HG03571 (cell line): ENCODE data around the gene EVA1C.
"Not testable (repeated sequence)": the region's sequence is repeated elsewhere in the genome, so short reads cannot be mapped to it uniquely, and the experiment has no call there.

Experiments used
- ATAC-seq: cut with Tn5 transposase; IDR thresholded peaks from one replicate; pipeline ENCODE4 v1.9.1; 2021; ENCODE audit not compliant: unreplicated experiment

EVA1C gene

DNA sequence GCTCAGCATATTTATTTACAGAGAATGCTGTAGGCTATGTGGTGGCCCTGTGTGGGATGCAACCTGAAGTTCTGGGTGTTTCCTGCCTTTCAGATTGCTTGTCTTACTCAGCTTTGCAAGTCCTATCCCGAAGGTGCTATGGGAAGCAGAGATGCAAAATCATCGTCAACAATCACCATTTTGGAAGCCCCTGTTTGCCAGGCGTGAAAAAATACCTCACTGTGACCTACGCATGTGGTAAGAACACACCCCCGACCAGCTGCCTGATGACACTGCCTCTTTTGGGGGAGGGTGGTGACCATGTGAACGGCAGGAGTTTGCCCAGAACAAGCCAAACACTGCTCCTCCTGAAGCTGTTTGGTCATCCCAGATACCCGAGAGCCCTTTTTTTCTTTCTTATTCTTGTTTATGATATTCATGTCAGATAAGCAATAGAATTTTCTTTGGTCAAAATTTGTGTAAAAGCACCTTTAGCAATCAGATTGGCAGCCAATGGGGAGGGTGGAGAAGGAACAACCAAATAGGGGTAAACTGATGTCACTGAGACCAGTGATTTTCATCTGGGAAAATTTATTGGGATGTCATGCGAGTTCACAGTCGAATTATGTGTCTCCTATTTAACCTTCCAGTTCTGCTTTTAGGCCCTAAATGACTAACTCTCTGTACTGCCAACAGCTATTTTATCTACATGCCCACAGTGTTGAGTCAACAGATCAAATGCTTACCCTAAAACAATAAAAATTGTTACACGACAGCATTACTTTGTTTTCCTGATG, 82.6 kb downstream of the EVA1C start:
- no peak for ATAC-seq

DNA sequence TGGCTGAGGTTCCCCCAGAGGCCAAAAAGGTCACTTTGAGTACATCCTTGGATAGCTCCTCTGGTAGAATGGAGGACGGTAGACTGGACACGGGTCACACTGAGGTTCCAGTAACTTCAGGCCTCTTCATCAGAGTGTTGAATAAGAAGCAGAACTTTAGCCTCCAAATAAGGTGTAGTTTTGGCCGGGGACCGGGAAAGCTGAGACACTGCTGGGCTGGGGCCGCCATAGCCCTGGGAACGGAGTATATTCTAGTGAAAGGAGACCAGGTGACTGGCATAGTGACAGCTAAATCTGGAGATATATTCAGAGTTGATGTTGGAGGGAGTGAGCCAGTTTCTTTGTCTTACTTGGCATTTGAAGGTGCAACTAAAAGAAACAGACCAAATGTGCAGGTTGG, 84.1 kb downstream of the EVA1C start:
- ATAC-seq, result no peak

GRCh38 chr21:32499249-32500055, 86.9 kb downstream of the EVA1C start:
- ATAC-seq, result no peak

- ATAC-seq, result not testable (repeated sequence)
These were observed 91.1 kb downstream of the EVA1C start for GRCh38 chr21:32503641-32504040.

DNA sequence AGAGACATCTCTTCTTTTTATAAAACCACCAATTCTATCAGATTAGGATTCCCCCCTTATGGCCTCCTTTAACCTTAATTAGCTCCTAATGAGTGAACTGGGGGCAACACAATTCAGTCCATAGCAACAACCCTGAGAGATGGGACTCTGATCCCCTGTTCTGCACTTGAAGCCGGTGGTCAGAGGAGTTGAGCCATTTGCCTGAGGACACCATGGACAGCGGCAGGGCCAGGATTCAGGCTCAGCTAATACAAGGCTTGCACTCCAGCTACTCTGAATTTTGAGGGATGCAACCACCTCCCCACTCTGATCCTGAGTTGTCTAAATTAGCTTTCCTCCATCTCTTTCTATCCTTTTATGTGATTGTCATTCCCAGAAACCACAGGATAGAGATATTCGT, 93.3 kb downstream of the EVA1C start:
- not testable (repeated sequence) for ATAC-seq

- not testable (repeated sequence) for ATAC-seq
These were observed 94.0 kb downstream of the EVA1C start for GRCh38 chr21:32506411-32506965.

DNA sequence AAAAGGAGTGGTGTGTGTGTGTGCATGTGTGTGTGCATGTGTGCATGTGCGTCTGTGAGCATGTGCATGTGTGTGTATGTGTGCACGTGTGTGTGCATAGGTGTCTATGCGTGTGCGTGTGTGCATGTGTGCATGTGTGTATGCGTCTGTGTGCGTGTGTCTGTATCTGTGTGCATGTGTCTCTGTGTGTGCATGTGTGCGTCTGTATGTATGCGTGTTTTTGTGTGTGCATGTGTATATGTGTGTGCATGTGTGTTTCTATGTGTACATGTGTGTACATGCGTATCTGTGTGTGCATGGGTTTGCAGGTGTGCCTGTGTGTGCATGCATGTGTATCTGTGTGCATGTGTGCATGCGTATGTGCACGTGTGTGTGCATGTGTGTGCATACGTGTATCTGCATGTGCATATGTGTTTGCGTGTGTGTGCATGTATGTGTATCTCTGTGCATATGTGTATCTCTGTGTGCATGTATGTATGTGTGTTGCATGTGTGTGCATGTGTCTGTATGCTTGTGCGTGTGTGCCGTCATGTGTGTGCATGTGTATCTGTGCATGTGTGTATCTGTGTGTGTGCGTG, 94.9 kb downstream of the EVA1C start:
- ATAC-seq, result no peak

DNA sequence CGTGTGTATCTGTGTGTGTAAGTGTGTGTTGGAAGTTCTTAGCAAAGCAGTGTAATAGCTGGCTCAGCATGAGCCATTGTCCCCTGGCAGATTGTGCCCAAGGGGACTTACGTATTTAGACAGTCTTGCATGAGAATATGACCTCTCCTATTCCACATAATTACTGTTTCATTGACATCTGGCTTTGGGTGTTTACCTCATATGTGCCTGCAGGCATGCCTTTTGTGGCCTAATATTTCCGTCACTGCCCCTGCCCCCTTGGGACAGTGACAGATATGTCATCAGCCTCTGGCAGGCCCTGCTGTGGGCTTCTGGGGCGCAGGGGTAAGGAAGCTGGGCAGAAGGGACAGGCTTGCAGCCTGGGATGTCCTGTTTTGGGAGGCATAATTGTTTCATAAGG, 95.5 kb downstream of the EVA1C start:
- not testable (repeated sequence) for ATAC-seq

DNA sequence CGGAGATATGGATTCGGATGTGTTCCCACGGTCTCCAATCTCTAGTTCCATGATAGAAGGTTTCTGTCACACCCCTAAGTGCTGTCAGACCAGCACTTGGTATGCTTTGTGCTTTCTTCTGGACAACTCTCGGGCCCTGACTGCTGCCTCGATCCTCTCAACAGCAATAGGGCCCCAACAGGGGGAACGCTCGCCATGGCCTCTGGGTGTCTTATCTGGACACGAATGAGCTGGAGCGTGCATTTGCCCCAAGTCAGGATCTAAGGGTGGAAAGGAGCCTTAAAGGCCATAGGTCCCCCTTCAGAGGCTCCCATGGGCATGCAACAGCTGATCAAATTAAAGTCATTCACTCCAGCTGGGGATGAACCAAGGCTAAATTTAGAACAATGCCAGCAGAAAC, 96.1 kb downstream of the EVA1C start:
- ATAC-seq, result no peak

DNA sequence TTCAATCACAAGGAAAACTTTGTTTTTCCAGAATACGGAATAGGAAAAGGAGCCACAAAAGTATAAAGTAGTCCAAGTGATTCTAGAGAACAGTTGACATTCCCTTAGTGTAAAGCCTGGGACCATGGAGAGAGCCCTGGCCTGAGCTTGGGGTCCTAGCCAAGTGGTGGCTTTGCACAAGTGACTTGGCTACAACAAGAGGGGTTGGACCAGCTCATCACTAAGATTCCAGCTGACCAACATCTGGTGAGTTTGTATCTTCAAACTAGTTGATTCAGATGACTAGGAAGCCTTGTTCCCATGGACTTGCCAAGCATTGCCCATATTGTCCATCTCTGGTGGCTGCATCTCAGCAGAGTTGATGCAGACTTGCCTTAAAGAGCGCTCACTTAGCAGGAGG, 96.5 kb downstream of the EVA1C start:
- not testable (repeated sequence) for ATAC-seq

DNA sequence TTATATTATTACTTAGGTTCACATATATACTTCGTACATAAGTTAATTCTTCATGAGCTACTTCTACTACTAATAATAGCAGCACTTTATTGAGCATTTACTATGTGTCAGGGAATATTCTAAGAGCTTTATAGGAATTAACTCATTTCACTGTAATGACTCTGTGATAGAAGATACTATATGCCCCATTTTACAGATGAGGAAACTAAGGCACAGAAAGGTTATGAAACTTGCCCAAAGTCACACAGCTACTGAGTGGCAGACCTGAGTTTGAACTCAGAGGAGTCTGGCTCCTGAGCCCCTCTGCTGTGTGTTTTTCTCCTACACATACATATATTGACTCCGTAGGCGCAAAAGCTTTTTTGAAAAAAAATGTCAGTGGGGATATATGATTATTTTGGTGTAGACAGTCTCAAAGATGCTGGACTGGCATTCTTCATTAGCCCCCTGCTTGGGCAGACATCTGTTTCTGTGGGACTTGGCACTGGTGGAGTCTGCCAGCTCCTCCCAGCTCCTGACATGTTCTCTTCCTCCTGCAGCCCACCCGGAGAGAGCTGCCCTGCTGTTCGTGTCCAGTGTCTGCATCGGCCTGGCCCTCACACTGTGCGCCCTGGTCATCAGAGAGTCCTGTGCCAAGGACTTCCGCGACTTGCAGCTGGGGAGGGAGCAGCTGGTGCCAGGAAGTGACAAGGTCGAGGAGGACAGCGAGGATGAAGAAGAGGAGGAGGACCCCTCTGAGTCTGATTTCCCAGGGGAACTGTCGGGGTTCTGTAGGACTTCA, 102.0 kb downstream of the EVA1C start:
- ATAC-seq, result no peak

GRCh38 chr21:32515874-32516273, 103.4 kb downstream of the EVA1C start:
- ATAC-seq, result no peak

GRCh38 chr21:32516756-32517649, 104.5 kb downstream of the EVA1C start:
- ATAC-seq, result no peak

- ATAC-seq, result no peak
These were observed 107.7 kb downstream of the EVA1C start for GRCh38 chr21:32519945-32520874.

DNA sequence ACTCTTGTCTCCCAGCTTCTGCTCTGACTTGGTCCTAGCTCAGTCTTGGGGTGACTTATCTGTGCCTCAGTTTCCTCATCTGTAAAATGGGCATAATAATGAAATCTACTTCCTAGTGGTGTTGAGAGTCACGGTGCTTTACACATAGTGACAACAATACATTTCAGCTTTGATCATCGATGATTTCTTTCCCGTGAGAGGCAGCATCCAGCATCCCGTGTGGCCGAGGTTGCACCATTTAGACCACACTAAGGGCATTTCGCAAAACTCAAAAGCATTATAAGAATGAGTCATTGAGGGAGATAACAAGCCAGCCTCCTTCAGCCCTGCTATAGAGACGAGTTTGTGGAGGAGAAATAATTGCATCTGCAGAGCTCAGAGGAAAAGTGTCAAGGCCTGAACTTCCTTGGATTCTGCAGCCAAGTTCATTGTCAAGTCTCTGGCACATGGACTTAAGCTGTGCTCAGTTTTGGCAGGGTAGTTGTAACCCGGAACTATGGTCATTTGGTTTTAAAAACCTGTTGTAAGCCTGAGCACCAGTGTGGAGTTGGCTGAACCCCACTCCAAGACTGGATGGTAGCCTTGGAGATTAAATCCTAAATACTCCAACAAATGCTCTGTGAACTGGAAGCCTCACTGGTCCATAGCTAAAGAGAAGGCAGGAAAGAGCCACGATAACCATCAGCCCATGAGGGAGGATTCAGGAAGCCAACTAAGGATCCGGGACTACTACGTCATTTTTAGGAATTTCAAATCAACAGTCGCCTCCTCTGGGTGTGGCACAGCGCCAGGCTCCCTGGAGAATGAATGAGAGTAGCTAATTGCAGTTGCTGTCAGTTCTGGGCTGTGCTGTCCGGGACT, 108.6 kb downstream of the EVA1C start:
- no peak for ATAC-seq

DNA sequence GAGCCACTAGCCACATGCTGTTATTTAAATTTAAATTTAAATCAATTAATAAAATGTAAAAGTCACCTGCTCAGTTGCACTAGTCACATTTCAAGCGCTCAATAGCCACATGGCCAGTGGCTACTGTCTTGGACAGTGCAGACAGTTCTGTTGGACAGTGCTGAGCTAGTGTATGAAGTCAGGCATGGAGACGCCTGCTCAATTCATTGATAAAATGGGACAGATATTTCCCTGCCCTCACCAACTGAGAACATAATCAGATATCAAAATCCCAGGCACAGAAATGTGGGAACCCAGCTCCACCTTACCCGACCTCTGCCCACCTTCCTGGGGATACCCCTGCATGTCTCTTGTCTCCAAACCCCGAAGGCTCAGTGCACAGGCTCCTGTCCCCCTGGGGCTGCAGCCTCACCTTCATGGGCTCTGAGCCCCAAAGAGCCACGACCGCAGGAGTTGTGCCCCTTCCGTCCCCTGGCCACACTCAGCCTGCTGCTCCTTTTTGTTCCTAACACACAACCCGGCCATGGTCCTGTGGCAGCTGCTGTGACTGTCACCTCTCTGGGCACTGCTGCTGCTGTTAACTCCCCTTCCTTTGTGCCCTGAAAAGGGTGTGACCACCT, 109.3 kb downstream of the EVA1C start:
- ATAC-seq, result no peak

DNA sequence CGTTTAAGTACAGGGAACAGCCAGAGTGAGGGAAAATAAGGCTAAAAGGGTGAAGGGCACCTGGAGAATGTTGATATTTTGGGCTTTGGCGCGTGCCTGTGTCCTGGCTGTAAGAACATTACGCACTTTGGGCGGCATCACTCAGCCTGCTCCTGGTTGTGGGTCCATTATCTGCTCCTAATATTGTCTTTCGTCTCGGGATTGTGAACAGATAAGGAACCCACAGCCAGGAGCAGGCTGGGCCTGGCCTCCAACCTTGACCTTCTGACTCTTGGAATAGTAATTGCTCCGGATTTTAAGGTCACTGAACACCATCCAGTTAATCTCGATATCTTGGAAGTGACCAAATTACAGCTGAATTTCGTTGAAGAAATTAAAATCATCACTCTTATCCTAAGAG, 111.0 kb downstream of the EVA1C start:
- no peak for ATAC-seq
